IgD-negative memory B cell (primary cell): ENCODE results near the gene ADAM10. TPM values are rescaled to one million over a fixed set of nuclear protein-coding genes. Genes with fewer than 3 reads are reported as not detected.

Experiments used
- H3K27ac Mint-ChIP-seq, 3 donors: one replicate each; pipeline ENCODE4 v1.8.0; 2020 to 2022; ENCODE audit warnings: mild to moderate bottlenecking in 3 of 3, mixed read lengths in 3 of 3, moderate library complexity in 1 of 3
- H3K27me3 Mint-ChIP-seq: one replicate; pipeline ENCODE4 v1.8.0; 2021; ENCODE audit warnings: mixed read lengths
- H3K36me3 Mint-ChIP-seq: one replicate; pipeline ENCODE4 v1.8.0; 2020; ENCODE audit warnings: mild to moderate bottlenecking, mixed read lengths
- H3K4me1 Mint-ChIP-seq, 3 donors: one replicate each; pipeline ENCODE4 v1.8.0; 2020 to 2022; ENCODE audit warnings: mixed read lengths in 3 of 3, mild to moderate bottlenecking in 1 of 3
- H3K4me3 Mint-ChIP-seq, 4 donors: one replicate each; pipeline ENCODE4 v1.8.0; 2020 to 2022; ENCODE audit warnings: mild to moderate bottlenecking in 4 of 4, mixed read lengths in 4 of 4, moderate library complexity in 3 of 4
- H3K9me3 Mint-ChIP-seq, 3 donors: one replicate each; pipeline ENCODE4 v1.8.0; 2020 to 2021; ENCODE audit warnings: mixed read lengths in 3 of 3, mild to moderate bottlenecking in 1 of 3
- polyA plus RNA-seq: library from polyadenylated mRNA; unstranded; fragments of 300-500 nt; fragmentation: Illumina TruSeq; gene quantifications from one replicate; pipeline ENCODE4 v1.2.3, GENCODE V29; 2021

Gene ADAM10
- polyA plus RNA-seq, 1 donor from 2014 or later, result 91.9 TPM

GRCh38 chr15:58551084-58551763, 198.3 kb downstream of the ADAM10 start:
- H3K36me3 Mint-ChIP-seq, result peaks cover 2% of the 10 kb centered on the region
- peak overlapping the region in 1 of 4 donors; percentile 60 for H3K4me3 Mint-ChIP-seq
- peak overlapping the region in 1 of 3 donors; percentile 23 for H3K27ac Mint-ChIP-seq
- H3K4me1 Mint-ChIP-seq, result peaks cover 0 to 6% (median 0%) of the 10 kb centered on the region in 3 donors
- peaks cover 28% of the 10 kb centered on the region for H3K27me3 Mint-ChIP-seq
- H3K9me3 Mint-ChIP-seq, result peaks cover 0 to 2% (median 0%) of the 10 kb centered on the region in 3 donors

GRCh38 chr15:58549785-58550074, 199.8 kb downstream of the ADAM10 start:
- Mint-ChIP-seq H3K9me3 (no peaks in the 10 kb centered on the region), H3K4me3 (no peak overlapping the region), H3K4me1 (peaks cover 0 to 6% (median 0%) of the 10 kb centered on the region in 3 donors), H3K27me3 (peaks cover 25% of the 10 kb centered on the region), H3K36me3 (peaks cover 2% of the 10 kb centered on the region), H3K27ac (peak overlapping the region in 1 of 3 donors; percentile 47)

- H3K36me3 Mint-ChIP-seq, result peaks cover 2% of the 10 kb centered on the region
- peaks cover 25% of the 10 kb centered on the region for H3K27me3 Mint-ChIP-seq
- no peaks in the 10 kb centered on the region for H3K9me3 Mint-ChIP-seq
- no peak overlapping the region for H3K4me3 Mint-ChIP-seq
- H3K27ac Mint-ChIP-seq, result peak overlapping the region in 1 of 3 donors; percentile 71
- H3K4me1 Mint-ChIP-seq, result peaks cover 0 to 6% (median 0%) of the 10 kb centered on the region in 3 donors
These were observed 200.3 kb downstream of the ADAM10 start for GRCh38 chr15:58549013-58549784.

- Mint-ChIP-seq H3K4me3 (no peak overlapping the region), H3K4me1 (peaks cover 0 to 6% (median 0%) of the 10 kb centered on the region in 3 donors), H3K36me3 (peaks cover 2% of the 10 kb centered on the region), H3K9me3 (no peaks in the 10 kb centered on the region), H3K27me3 (peaks cover 25% of the 10 kb centered on the region), H3K27ac (peak overlapping the region in 1 of 3 donors; percentile 71)
These were observed 201.0 kb downstream of the ADAM10 start for GRCh38 chr15:58548308-58549012.

- no peak overlapping the region for H3K27ac Mint-ChIP-seq
- H3K9me3 Mint-ChIP-seq, result no peaks in the 10 kb centered on the region
- peaks cover 21% of the 10 kb centered on the region for H3K27me3 Mint-ChIP-seq
- no peaks in the 10 kb centered on the region for H3K36me3 Mint-ChIP-seq
- peaks cover 0 to 6% (median 0%) of the 10 kb centered on the region in 3 donors for H3K4me1 Mint-ChIP-seq
- no peak overlapping the region for H3K4me3 Mint-ChIP-seq
These were observed 201.7 kb downstream of the ADAM10 start for GRCh38 chr15:58547628-58548307.

GRCh38 chr15:58546635-58547627, 202.6 kb downstream of the ADAM10 start:
- H3K27me3 Mint-ChIP-seq, result peaks cover 17% of the 10 kb centered on the region
- H3K4me3 Mint-ChIP-seq, result no peak overlapping the region

GRCh38 chr15:58546066-58546591, 203.4 kb downstream of the ADAM10 start:
- no peak overlapping the region for H3K4me3 Mint-ChIP-seq
- peaks cover 0 to 2% (median 0%) of the 10 kb centered on the region in 3 donors for H3K4me1 Mint-ChIP-seq
- H3K36me3 Mint-ChIP-seq, result no peaks in the 10 kb centered on the region
- H3K27ac Mint-ChIP-seq, result no peak overlapping the region
- no peaks in the 10 kb centered on the region for H3K9me3 Mint-ChIP-seq
- peaks cover 9% of the 10 kb centered on the region for H3K27me3 Mint-ChIP-seq

More at GRCh38 chr15:58546635-58547627, 202.6 kb downstream of the ADAM10 start:
- Mint-ChIP-seq H3K9me3 (no peaks in the 10 kb centered on the region), H3K4me1 (peaks cover 0 to 6% (median 0%) of the 10 kb centered on the region in 3 donors), H3K27ac (peak overlapping the region in 1 of 3 donors; percentile 80), H3K36me3 (no peaks in the 10 kb centered on the region)

GRCh38 chr15:58545307-58546065, 204.0 kb downstream of the ADAM10 start:
- no peaks in the 10 kb centered on the region for H3K9me3 Mint-ChIP-seq
- H3K4me3 Mint-ChIP-seq, result no peak overlapping the region
- H3K36me3 Mint-ChIP-seq, result no peaks in the 10 kb centered on the region
- no peaks in the 10 kb centered on the region for H3K4me1 Mint-ChIP-seq
- H3K27me3 Mint-ChIP-seq, result peaks cover 6% of the 10 kb centered on the region
- no peak overlapping the region for H3K27ac Mint-ChIP-seq

- Mint-ChIP-seq H3K4me1 (no peaks in the 10 kb centered on the region), H3K4me3 (no peak overlapping the region), H3K9me3 (no peaks in the 10 kb centered on the region), H3K27ac (no peak overlapping the region), H3K27me3 (no peaks in the 10 kb centered on the region), H3K36me3 (no peaks in the 10 kb centered on the region)
These were observed 204.8 kb downstream of the ADAM10 start for GRCh38 chr15:58544756-58545155.

GRCh38 chr15:58543664-58544335, 205.7 kb downstream of the ADAM10 start:
- H3K9me3 Mint-ChIP-seq, result no peaks in the 10 kb centered on the region
- H3K27me3 Mint-ChIP-seq, result no peaks in the 10 kb centered on the region
- H3K4me3 Mint-ChIP-seq, result no peak overlapping the region
- no peaks in the 10 kb centered on the region for H3K4me1 Mint-ChIP-seq
- no peak overlapping the region for H3K27ac Mint-ChIP-seq
- no peaks in the 10 kb centered on the region for H3K36me3 Mint-ChIP-seq

- Mint-ChIP-seq H3K9me3 (no peaks in the 10 kb centered on the region), H3K27ac (no peak overlapping the region), H3K27me3 (no peaks in the 10 kb centered on the region), H3K4me3 (no peak overlapping the region), H3K4me1 (no peaks in the 10 kb centered on the region), H3K36me3 (no peaks in the 10 kb centered on the region)
These were observed 208.0 kb downstream of the ADAM10 start for GRCh38 chr15:58541410-58542087.

- peaks cover 5% of the 10 kb centered on the region for H3K27me3 Mint-ChIP-seq
- no peaks in the 10 kb centered on the region for H3K9me3 Mint-ChIP-seq
- no peaks in the 10 kb centered on the region for H3K36me3 Mint-ChIP-seq
- no peak overlapping the region for H3K27ac Mint-ChIP-seq
- H3K4me3 Mint-ChIP-seq, result no peak overlapping the region
- H3K4me1 Mint-ChIP-seq, result no peaks in the 10 kb centered on the region
These were observed 210.0 kb downstream of the ADAM10 start for GRCh38 chr15:58539548-58539947.
